ENCODE results near the gene KRT80.

The KRT80 gene

GRCh38 chr12:52179396-52179973 is 12.3 kb downstream of the KRT80 start:
- DNase-seq (ENCODE audit: low spot score), result no peak

GRCh38 chr12:52178984-52179383 is 12.8 kb downstream of the KRT80 start:
- peak; percentile 40 for DNase-seq (ENCODE audit: low spot score)

GRCh38 chr12:52178443-52178842 is 13.4 kb downstream of the KRT80 start:
- DNase-seq (ENCODE audit: low spot score), result no peak

GRCh38 chr12:52175371-52176350 is 16.2 kb downstream of the KRT80 start:
- no peak for DNase-seq (ENCODE audit: low spot score)

- no peak for DNase-seq (ENCODE audit: low spot score)
Measured at GRCh38 chr12:52173526-52173925, 18.3 kb downstream of the KRT80 start.

- DNase-seq (ENCODE audit: low spot score), result no peak
Measured at GRCh38 chr12:52172956-52173355, 18.9 kb downstream of the KRT80 start.

GRCh38 chr12:52171950-52172512 is 19.8 kb downstream of the KRT80 start:
- DNase-seq (ENCODE audit: low spot score), result no peak

- DNase-seq (ENCODE audit: low spot score), result no peak
Measured at GRCh38 chr12:52170827-52171226, 21.0 kb downstream of the KRT80 start.

GRCh38 chr12:52169886-52170285 is 21.9 kb downstream of the KRT80 start:
- no peak for DNase-seq (ENCODE audit: low spot score)

- no peak for DNase-seq (ENCODE audit: low spot score)
Measured at GRCh38 chr12:52168019-52168717, 23.6 kb downstream of the KRT80 start.

- no peak for DNase-seq (ENCODE audit: low spot score)
Measured at GRCh38 chr12:52167526-52167925, 24.3 kb downstream of the KRT80 start.

- DNase-seq (ENCODE audit: low spot score), result no peak
Measured at GRCh38 chr12:52166672-52167071, 25.1 kb downstream of the KRT80 start.

GRCh38 chr12:52165096-52165855 is 26.5 kb downstream of the KRT80 start:
- no peak for DNase-seq (ENCODE audit: low spot score)

- no peak for DNase-seq (ENCODE audit: low spot score)
Measured at GRCh38 chr12:52164624-52165023, 27.2 kb downstream of the KRT80 start.

GRCh38 chr12:52162981-52163380 is 28.8 kb downstream of the KRT80 start:
- no peak for DNase-seq (ENCODE audit: low spot score)

- no peak for DNase-seq (ENCODE audit: low spot score)
Measured at GRCh38 chr12:52160200-52160599, 31.6 kb downstream of the KRT80 start.

- no peak for DNase-seq (ENCODE audit: low spot score)
Measured at GRCh38 chr12:52157566-52158150, 34.2 kb downstream of the KRT80 start.

- peak; percentile 81 for DNase-seq (ENCODE audit: low spot score)
Measured at GRCh38 chr12:52156757-52157565, 34.9 kb downstream of the KRT80 start.

- DNase-seq (ENCODE audit: low spot score), result no peak
Measured at GRCh38 chr12:52156311-52156710, 35.5 kb downstream of the KRT80 start.

Measured in AG20443 (cell line).